ENCODE data around the gene ZNF668. TPM values are rescaled to one million over a fixed set of nuclear protein-coding genes. Genes with fewer than 3 reads are reported as not detected.

The ZNF668 gene
- total RNA-seq, 1 experiment from 2014 or later = 10.6 TPM

DNA sequence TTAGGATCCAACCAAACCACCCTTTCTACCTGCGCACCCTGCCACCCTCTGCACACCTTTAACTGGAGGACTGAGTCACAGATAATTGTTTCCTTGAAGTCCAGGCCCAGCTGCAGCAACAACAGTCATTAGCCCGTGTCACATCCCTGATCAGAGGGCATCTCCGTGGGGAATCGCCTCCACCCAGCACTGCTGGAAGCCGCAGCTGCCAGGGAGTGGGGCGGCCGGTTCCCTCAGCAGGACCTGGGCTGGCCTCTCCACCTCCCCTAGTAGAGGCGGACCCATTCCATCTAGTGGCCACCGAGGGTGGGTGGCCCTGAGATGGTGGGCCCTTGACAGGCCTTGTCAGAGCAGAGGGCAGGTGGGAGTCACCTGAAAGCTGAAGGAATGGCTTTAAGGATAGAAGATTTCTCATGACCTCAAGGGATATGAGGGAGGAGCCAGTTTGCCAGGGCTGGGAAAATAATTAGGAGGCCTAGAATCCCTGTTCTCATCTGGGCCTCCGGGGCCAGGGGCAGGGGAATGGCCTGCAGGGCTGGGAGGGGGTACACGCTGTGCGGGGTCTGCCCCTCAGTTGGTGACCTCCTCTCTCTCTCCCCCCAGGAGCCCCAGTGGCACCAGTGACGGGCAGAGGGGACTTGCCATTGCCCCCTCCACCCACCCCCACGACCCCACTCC lies 8.5 kb upstream of the ZNF668 start:
- DNase-seq (ENCODE audit: extremely low read depth, low read depth) = no peak

DNA sequence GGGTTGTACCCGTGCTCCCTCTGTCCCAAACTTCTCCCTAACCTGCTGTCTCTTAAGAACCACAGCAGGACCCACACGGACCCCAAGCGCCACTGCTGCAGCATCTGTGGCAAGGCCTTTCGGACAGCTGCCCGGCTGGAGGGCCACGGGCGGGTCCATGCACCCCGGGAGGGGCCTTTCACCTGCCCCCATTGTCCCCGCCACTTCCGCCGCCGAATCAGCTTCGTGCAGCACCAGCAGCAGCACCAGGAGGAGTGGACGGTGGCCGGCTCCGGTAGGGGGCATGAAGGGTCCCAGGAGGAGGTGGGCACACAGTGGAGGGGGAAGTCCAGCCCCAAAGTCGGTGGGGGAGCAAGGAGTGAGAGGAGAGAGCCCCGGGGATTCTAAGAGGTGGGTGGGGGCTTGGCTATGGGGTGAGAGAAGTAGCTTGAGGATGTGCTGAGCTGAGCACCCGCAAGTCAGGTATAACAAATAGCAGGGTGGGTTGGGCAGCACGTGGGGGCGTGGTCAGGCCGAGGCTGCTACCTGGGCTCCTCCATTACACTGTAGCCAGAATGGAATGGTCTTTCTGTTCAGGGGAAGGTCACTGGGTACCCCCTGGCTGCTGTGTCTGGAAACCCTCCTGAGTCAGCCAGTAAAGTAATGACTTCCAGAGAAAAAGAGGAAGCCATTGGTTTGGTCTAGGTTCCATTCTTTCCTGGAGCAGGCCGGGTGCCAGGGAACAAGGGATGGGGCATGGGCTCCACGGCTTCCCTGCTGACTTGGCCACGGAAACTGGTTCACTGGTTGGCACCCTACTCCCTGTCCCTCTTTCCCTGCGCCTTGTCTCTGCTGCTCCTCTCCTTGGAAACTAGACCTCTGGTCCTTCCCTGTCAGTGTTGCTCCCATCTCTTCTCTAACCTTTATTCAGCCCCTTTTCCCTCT lies 7.7 kb upstream of the ZNF668 start:
- DNase-seq (ENCODE audit: extremely low read depth, low read depth) = no peak

DNA sequence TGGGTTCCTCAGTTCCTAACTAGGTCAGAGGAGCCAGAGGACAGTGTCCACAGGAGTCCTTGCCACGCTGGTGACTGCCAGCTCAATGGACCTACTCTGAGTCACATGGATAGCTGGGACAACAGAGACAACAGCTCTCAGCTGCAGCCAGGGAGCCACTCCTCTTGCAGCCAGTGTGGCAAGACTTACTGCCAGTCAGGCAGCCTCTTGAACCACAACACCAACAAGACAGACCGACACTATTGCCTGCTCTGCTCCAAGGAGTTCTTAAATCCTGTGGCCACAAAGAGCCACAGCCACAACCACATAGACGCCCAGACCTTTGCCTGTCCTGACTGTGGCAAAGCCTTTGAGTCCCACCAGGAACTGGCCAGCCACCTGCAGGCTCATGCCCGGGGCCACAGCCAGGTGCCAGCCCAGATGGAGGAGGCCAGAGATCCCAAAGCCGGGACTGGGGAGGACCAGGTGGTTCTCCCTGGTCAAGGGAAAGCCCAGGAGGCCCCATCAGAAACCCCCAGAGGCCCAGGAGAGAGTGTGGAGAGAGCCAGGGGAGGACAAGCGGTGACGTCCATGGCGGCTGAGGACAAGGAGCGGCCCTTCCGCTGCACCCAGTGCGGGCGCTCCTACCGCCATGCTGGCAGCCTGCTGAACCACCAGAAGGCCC lies 6.8 kb upstream of the ZNF668 start:
- DNase-seq (ENCODE audit: extremely low read depth, low read depth) = no peak

DNA sequence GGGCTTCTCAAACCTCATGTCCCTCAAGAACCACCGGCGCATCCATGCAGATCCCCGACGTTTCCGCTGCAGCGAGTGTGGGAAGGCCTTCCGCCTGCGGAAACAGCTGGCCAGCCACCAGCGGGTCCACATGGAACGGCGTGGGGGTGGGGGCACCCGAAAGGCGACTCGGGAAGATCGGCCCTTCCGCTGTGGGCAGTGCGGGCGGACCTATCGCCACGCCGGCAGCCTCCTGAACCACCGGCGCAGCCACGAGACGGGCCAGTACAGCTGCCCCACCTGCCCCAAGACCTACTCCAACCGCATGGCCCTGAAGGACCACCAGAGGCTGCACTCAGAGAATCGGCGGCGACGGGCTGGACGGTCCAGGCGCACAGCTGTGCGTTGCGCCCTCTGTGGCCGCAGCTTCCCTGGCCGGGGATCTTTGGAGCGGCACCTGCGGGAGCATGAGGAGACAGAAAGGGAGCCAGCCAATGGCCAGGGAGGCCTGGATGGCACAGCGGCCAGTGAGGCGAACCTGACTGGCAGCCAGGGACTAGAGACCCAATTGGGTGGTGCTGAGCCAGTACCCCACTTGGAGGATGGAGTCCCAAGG lies 6.1 kb upstream of the ZNF668 start:
- no peak for DNase-seq (ENCODE audit: extremely low read depth, low read depth)

DNA sequence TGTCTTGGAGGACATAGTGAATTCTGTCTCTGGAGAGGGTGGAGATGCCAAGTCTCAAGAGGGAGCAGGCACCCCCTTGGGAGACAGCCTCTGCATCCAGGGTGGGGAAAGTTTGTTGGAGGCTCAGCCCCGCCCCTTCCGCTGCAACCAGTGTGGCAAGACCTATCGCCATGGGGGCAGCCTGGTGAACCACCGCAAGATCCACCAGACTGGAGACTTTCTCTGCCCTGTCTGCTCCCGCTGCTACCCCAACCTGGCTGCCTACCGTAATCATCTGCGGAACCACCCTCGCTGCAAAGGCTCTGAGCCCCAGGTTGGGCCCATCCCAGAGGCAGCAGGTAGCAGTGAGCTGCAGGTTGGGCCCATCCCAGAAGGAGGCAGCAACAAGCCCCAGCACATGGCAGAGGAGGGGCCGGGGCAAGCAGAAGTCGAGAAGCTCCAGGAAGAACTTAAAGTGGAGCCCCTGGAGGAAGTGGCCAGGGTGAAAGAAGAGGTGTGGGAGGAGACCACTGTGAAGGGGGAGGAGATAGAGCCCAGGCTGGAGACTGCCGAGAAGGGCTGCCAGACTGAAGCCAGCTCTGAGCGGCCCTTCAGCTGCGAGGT lies 5.4 kb upstream of the ZNF668 start:
- no peak for DNase-seq (ENCODE audit: extremely low read depth, low read depth)

DNA sequence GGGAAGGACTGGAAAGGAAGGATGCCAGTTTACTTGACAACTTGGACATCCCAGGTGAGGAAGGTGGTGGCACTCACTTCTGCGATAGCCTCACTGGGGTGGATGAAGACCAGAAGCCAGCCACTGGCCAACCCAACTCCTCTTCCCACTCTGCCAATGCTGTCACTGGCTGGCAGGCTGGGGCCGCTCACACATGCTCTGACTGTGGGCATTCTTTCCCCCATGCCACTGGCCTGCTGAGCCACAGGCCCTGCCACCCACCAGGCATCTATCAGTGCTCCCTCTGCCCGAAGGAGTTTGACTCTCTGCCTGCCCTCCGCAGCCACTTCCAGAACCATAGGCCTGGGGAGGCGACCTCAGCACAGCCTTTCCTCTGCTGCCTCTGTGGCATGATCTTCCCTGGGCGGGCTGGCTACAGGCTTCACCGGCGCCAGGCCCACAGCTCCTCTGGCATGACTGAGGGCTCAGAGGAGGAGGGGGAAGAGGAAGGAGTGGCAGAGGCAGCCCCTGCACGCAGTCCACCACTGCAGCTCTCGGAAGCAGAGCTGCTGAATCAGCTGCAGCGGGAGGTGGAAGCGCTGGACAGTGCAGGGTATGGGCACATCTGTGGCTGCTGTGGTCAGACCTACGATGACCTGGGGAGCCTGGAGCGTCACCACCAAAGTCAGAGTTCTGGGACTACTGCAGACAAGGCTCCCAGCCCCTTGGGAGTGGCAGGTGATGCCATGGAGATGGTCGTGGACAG lies 4.7 kb upstream of the ZNF668 start:
- no peak for DNase-seq (ENCODE audit: extremely low read depth, low read depth)

DNA sequence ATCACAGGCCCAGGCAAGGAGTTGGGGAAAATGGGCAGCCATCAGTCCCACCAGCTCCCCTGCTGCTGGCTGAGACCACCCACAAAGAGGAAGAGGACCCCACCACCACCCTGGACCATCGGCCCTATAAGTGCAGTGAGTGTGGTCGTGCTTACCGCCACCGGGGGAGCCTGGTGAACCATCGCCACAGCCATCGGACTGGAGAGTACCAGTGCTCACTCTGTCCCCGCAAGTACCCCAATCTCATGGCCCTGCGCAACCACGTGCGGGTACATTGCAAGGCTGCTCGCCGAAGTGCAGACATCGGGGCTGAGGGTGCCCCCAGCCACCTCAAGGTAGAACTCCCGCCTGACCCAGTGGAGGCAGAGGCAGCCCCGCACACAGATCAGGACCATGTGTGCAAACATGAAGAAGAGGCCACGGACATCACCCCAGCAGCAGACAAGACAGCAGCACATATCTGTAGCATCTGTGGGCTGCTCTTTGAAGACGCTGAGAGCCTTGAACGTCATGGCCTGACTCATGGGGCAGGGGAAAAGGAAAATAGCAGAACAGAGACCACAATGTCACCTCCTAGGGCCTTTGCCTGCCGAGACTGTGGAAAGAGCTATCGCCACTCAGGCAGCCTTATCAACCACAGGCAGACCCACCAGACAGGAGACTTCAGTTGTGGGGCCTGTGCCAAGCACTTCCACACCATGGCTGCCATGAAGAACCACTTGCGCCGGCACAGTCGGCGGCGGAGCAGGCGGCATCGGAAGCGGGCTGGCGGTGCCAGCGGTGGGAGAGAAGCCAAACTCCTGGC lies 3.8 kb upstream of the ZNF668 start:
- no peak for DNase-seq (ENCODE audit: extremely low read depth, low read depth)

DNA sequence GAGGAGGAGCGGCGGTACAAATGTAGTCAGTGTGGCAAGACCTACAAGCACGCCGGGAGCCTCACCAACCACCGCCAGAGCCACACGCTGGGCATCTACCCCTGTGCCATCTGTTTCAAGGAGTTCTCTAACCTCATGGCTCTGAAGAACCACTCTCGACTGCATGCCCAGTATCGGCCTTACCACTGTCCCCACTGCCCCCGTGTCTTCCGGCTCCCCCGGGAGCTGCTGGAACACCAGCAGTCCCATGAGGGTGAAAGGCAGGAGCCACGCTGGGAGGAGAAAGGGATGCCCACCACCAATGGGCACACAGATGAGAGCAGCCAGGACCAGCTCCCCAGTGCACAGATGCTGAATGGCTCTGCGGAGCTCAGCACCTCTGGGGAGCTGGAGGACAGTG lies 3.0 kb upstream of the ZNF668 start:
- DNase-seq (ENCODE audit: extremely low read depth, low read depth) = no peak

DNA sequence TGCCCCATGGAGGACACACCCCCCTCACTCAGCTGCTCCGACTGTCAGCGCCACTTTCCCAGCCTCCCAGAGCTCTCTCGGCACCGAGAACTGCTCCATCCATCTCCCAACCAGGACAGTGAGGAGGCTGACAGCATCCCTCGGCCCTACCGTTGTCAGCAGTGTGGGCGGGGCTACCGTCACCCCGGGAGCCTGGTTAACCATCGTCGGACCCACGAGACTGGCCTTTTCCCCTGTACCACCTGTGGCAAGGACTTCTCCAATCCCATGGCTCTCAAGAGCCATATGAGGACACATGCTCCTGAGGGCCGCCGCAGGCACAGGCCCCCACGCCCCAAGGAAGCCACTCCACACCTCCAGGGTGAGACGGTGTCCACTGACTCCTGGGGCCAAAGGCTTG lies 2.3 kb upstream of the ZNF668 start:
- no peak for DNase-seq (ENCODE audit: extremely low read depth, low read depth)

DNA sequence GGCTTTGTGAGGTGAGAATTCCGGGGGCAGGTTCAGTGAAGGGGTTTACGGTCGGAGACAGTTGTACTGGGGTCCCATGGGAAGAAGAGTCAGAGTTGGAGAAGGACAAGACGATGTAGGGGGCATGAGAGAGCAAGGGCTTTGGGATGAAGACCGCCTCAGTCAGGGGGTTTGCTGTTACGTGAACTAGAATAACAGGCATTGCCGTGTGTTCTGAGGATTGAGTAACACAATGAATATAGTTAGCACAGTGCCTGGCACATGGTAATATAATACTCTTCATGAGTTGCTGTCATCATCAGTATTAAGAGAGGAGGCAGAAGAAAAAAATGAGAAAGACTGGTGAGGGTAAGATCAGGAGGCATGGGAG lies 759 bp upstream of the ZNF668 start:
- no peak for DNase-seq (ENCODE audit: extremely low read depth, low read depth)

DNA sequence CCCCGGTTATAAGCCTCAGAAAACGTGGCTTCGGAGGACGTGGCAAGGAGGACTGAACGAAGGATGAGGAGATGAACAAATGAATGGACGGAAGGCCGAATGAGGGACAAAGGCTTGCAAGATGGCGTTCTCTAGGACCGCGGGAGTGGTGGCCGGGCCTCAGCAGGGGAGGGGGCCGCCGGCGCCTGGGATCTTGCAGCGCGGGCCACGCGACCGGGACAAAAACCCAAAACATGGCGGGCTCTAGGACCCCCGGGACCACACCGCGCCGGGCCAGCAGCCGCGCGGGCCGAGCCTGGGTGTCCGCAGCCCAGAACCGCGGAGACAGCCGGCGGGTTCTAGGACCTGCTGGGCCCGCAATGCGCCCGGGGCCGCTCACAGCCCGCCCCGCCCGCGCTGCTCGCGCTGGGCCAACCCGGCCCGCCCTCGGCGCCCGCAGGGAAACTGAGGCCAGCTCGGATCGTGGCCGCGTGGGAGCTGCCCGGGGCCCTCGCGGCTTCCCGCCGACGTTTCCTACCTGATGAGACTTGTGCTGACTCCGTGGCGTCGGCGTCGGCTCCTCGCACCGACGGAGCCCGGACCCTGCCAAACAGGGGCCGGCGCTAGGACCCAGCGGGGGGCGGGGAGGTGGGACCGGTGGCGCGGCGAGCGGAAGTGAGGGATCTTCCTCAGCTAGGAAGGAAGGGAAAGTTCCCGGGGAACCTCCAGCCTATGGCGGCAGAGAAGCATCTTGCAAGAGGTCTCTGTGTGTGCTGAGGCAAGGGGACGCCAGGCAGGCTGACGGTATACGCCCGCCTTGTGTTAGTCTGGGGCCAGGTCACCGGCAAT lies 684 bp downstream of the ZNF668 start:
- DNase-seq (ENCODE audit: extremely low read depth, low read depth) = peak; percentile 84

DNA sequence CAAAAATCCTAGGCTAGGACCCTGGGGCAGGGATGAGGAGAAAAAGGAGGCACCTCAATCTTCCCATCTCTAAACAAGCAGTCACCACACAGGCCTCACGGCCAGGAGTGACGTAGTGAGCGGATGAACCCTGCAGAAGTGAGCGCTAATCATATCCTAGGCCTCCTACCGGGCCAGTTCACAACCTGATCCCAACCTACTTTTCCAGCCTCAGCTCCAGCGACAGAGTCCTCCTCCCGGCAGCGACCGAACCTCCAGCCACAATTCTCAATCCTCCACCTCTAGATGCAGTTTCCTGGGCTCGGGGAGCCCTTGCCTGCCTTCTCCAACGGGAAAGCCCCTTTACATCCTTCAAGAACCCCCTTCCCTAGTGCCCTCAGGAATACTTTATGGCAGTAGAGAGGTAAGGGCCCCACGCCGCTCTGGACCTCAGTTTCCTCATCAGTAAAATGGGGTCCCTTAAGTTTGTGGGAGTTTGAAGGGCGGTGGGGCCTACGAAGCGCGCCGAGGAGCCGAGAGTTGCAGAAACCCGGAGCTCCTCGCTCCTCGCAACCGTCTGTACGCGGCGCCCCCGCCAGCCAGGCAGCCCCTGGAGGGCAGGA lies 1.4 kb downstream of the ZNF668 start:
- peak; percentile 29 for DNase-seq (ENCODE audit: extremely low read depth, low read depth)

DNA sequence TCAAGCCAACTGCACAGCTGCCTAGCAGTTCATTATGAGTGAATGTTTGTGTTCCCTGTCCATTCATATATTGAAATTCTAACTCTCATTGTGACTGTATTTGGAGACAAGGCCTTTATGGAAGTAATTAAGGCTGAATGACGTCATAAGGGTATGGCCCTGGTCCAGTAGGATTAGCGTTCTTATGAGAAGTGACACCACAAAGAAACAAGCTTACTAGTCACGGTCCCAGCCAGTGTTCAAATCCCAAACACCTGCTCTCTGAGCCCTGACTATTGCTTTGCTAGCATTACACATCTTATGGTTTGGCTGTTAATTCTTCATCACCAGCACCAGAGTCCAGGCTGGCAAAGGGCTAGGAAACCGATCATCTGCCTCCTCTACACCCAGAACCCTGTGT lies 2.2 kb downstream of the ZNF668 start:
- DNase-seq (ENCODE audit: extremely low read depth, low read depth) = peak; percentile 67

DNA sequence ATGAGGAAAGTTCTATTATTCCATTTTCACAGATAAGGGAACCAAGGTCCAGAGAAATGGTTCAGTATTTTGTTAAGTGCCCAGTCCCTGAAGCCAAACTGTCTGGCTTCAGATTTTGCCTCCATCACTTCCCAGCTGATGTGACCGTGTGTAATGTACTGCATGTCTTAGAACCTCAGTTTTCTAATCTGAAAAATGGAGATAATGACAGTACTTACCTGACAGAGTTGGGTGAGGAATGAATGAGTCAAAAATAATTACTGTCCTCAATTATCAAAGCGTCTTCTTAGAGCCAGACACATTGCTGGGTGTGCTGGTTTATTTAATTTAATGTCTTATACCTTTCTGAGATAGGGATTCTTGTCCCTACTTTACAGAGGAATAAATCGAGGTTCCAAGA lies 6.7 kb downstream of the ZNF668 start:
- DNase-seq (ENCODE audit: extremely low read depth, low read depth) = no peak

DNA sequence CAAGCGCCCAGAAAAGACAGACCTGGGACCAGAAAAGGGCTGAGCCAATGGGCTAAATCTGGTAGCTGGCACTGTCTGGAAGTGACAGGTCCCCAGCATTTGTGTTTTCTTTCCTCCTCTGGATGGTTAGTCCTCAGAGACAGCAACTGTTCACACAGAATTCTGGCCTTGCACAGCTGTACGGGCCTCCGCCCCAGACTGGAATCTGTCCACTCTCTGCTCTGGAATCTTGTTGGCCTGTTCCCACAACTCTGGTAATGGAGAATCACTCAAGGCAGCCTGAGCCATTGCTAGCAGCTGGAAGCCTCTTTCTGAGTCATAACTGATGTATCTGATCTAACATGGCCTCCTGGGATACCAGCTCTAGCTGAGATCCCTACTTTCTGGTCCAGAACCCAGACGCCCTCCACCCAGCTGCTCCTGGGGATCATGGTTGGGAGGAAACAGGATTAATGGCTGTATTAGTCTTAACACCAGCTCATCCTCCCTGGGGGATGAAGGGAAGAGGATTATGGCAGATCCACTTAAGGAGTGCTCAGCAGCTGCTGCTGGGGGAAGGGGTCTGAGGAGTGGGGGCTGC lies 9.1 kb downstream of the ZNF668 start:
- DNase-seq (ENCODE audit: extremely low read depth, low read depth) = peak; percentile 35

DNA sequence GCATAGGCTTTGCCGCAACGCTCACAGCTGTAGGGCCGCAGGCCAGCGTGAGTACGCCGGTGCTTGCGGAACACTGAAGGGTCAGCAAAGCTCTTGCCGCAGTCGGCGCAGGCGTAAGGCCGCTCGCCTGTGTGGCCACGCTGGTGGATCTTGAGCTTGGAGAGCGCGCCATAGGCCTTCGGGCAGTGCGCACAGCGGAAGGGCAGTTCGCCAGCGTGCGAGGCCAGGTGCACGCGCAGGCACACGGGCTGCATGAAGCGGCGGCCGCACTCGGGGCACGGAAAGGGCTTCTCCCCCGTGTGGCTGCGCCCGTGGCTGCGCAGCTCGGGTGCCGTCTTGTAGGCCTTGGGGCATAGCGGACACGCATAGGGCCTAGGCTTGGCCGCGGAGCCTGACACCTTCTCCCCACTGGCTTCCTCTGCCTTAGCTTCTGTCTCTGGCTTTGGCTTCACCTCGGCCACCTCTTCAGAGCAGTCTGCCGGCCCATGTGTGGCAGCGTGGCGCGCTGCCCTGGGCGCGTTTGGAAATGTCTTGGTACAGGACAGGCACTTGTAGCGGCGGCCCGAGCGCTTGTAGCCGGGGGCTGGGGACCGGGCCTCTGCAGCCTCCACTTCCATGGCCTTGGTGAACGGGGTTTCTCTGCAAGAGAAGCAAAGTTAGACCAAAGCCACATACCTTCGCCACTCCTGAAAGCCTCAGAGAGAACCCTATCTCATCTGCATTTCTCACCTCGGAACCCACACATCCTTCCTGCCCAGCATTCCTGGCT lies 10.0 kb downstream of the ZNF668 start:
- DNase-seq (ENCODE audit: extremely low read depth, low read depth) = no peak

DNA sequence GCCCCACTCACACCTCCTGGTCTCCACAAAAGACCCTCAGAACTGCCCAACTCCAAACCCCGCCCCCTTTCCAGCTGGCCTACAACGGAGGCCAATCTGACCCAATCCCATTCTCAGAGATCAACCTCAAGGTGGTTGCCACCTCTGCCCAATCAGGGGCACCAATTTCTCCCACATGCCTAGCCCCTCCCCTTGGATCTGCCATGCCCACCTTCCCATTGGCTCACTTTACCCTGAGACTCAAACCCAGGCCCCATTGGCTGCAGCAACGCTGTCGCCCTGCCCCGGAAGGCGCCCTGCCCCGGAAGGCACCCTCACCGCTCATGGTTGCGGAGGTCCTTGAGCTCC lies 10.6 kb downstream of the ZNF668 start:
- no peak for DNase-seq (ENCODE audit: extremely low read depth, low read depth)

All from NCI-H460 (cell line).